AG09319 (cell line): ENCODE measurements around the gene PARVG.

Source experiments
- DNase-seq: peaks from one replicate; pipeline ENCODE4 v3.0.0-alpha.2; 2010; ENCODE audit warnings: low read depth; ENCODE audit errors: extremely low read depth
- CTCF ChIP-seq: IDR thresholded peaks from 2 replicates; pipeline ENCODE4 v1.5.1; 2011; ENCODE audit warnings: low read depth, mild to moderate bottlenecking, inconsistent platforms, low read length, moderate library complexity

The PARVG gene

GRCh38 chr22:44195189-44195871, 14.6 kb downstream of the PARVG start:
- TF ChIP-seq CTCF = no peak
- no peak for DNase-seq

- no peak for DNase-seq
- no peak for TF ChIP-seq CTCF
These were observed 15.5 kb downstream of the PARVG start for GRCh38 chr22:44196241-44196640.

- TF ChIP-seq CTCF = no peak
- no peak for DNase-seq
These were observed 16.0 kb downstream of the PARVG start for GRCh38 chr22:44196731-44197131.

GRCh38 chr22:44197271-44197670, 16.5 kb downstream of the PARVG start:
- TF ChIP-seq CTCF = no peak

GRCh38 chr22:44199164-44199563, 18.4 kb downstream of the PARVG start:
- DNase-seq = no peak
- TF ChIP-seq CTCF = no peak

More at GRCh38 chr22:44197271-44197670, 16.5 kb downstream of the PARVG start:
- no peak for DNase-seq

GRCh38 chr22:44199866-44200265, 19.1 kb downstream of the PARVG start:
- no peak for TF ChIP-seq CTCF
- DNase-seq = no peak

- no peak for DNase-seq
- no peak for TF ChIP-seq CTCF
These were observed 19.7 kb downstream of the PARVG start for GRCh38 chr22:44200451-44200850.
